IPS-18c (cell line): ENCODE data around the gene CHAT.

ENCODE experiments used
- H3K4me3 ChIP-seq: 2 replicates; pipeline ENCODE4 v1.7.0; 2013; ENCODE audit warnings: low read depth, mild to moderate bottlenecking, low read length, moderate library complexity; ENCODE audit not compliant: insufficient read depth
- H3K9me3 ChIP-seq: one replicate; pipeline ENCODE4 v1.6.1; 2013; ENCODE audit warnings: mild to moderate bottlenecking, low read length, moderate library complexity; ENCODE audit not compliant: control insufficient read depth, insufficient read depth

CHAT gene

GRCh38 chr10:49652421-49653272, 38.8 kb downstream of the CHAT start:
- no peaks in the 10 kb centered on the region for H3K9me3 ChIP-seq
- H3K4me3 ChIP-seq: no peak overlapping the region

GRCh38 chr10:49653273-49653929, 39.6 kb downstream of the CHAT start:
- Histone ChIP-seq H3K4me3 (no peak overlapping the region), H3K9me3 (no peaks in the 10 kb centered on the region)

GRCh38 chr10:49654036-49654693, 40.3 kb downstream of the CHAT start:
- no peak overlapping the region for H3K4me3 ChIP-seq
- no peaks in the 10 kb centered on the region for H3K9me3 ChIP-seq

GRCh38 chr10:49655099-49655498, 41.3 kb downstream of the CHAT start:
- H3K4me3 ChIP-seq: no peak overlapping the region
- H3K9me3 ChIP-seq: no peaks in the 10 kb centered on the region

GRCh38 chr10:49656845-49657493, 43.1 kb downstream of the CHAT start:
- H3K4me3 ChIP-seq: no peak overlapping the region
- no peaks in the 10 kb centered on the region for H3K9me3 ChIP-seq

GRCh38 chr10:49657606-49658005, 43.8 kb downstream of the CHAT start:
- no peak overlapping the region for H3K4me3 ChIP-seq
- no peaks in the 10 kb centered on the region for H3K9me3 ChIP-seq

- Histone ChIP-seq H3K9me3 (no peaks in the 10 kb centered on the region), H3K4me3 (no peak overlapping the region)
Observed at GRCh38 chr10:49661140-49661856, 47.5 kb downstream of the CHAT start.

- Histone ChIP-seq H3K4me3 (no peak overlapping the region), H3K9me3 (no peaks in the 10 kb centered on the region)
Observed at GRCh38 chr10:49662169-49662830, 48.5 kb downstream of the CHAT start.

GRCh38 chr10:49663596-49663995, 49.8 kb downstream of the CHAT start:
- no peaks in the 10 kb centered on the region for H3K9me3 ChIP-seq

GRCh38 chr10:49664006-49664841, 50.4 kb downstream of the CHAT start:
- Histone ChIP-seq H3K9me3 (no peaks in the 10 kb centered on the region), H3K4me3 (no peak overlapping the region)

More at GRCh38 chr10:49663596-49663995, 49.8 kb downstream of the CHAT start:
- no peak overlapping the region for H3K4me3 ChIP-seq

- no peaks in the 10 kb centered on the region for H3K9me3 ChIP-seq
- no peak overlapping the region for H3K4me3 ChIP-seq
Observed at GRCh38 chr10:49664842-49665355, 51.1 kb downstream of the CHAT start.

- Histone ChIP-seq H3K4me3 (no peak overlapping the region), H3K9me3 (no peaks in the 10 kb centered on the region)
Observed at GRCh38 chr10:49666054-49666615, 52.3 kb downstream of the CHAT start.

GRCh38 chr10:49666685-49667084, 52.8 kb downstream of the CHAT start:
- H3K9me3 ChIP-seq: no peaks in the 10 kb centered on the region
- H3K4me3 ChIP-seq: no peak overlapping the region

- H3K9me3 ChIP-seq: no peaks in the 10 kb centered on the region
- no peak overlapping the region for H3K4me3 ChIP-seq
Observed at GRCh38 chr10:49667991-49668390, 54.2 kb downstream of the CHAT start.

- no peak overlapping the region for H3K4me3 ChIP-seq
- no peaks in the 10 kb centered on the region for H3K9me3 ChIP-seq
Observed at GRCh38 chr10:49668684-49669083, 54.8 kb downstream of the CHAT start.
